ENCODE data around the gene TLE4. TPM values are rescaled to one million over a fixed set of nuclear protein-coding genes. Genes with fewer than 3 reads are reported as not detected.
A peak's percentile ranks its signal among the peaks of the same experiment; 100 is the strongest.

TLE4 gene
- total RNA-seq, 8 experiments from 2014 or later: 30.1 to 93.9 (median 56.2) TPM

DNA sequence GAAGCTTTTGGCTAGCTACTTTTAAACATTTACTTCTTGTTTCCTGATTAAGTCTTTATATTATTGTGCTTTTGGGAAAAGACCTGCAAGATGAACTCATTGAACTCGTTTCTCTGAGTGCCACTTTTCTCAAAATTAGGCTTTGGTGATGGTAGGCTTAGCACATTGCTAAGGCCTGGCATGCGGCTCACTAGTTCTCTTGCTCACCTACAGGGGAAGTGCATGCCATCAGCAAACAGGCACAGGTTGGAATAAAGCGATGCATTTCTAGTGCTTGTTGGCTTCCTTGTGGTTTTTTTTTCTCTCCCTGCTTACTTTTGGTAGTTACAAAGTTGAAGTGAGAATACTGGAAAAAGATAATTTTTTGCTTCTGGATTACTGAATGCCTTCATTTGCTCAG lies 41.4 kb downstream of the TLE4 start:
- no peak for ATAC-seq (replicated peaks in 6 of 8)

GRCh38 chr9:79615038-79615437 lies 43.3 kb downstream of the TLE4 start:
- H3K4me3 ChIP-seq: no peak overlapping the region
- no peak for ATAC-seq (replicated peaks in 6 of 8)
- in situ Hi-C loops (cut with MboI; ENCODE audit: low pct_unique_long_range_greater_than_20kb in 2 of 9, low sequenced_read_pairs in 9 of 9, unreplicated experiment in 9 of 9): no loop called here
- no peak overlapping the region for H3K27ac ChIP-seq
- H3K4me1 ChIP-seq (replicated peaks in 1 of 2): peaks cover 36 to 37% of the 10 kb centered on the region in 2 donors
- WGBS, 10 experiments: 60 to 100% (median 89%) methylated on average over 1 to 5 of the region's 5 CpGs

More for the DNA sequence above, 41.4 kb downstream of the TLE4 start:
- in situ Hi-C loops (cut with MboI; ENCODE audit: low pct_unique_long_range_greater_than_20kb in 2 of 9, low sequenced_read_pairs in 9 of 9, unreplicated experiment in 9 of 9): no loop called here
- Histone ChIP-seq H3K27ac (no peak overlapping the region), H3K4me3 (no peak overlapping the region), H3K4me1 (replicated peaks in 1 of 2) (peaks cover 40 to 44% of the 10 kb centered on the region in 2 donors)
- WGBS, 10 experiments: 86 to 100% (median 100%) methylated on average over 1 to 3 of the region's 3 CpGs; no CpG with 5 or more reads in 3 of the 10 experiments

DNA sequence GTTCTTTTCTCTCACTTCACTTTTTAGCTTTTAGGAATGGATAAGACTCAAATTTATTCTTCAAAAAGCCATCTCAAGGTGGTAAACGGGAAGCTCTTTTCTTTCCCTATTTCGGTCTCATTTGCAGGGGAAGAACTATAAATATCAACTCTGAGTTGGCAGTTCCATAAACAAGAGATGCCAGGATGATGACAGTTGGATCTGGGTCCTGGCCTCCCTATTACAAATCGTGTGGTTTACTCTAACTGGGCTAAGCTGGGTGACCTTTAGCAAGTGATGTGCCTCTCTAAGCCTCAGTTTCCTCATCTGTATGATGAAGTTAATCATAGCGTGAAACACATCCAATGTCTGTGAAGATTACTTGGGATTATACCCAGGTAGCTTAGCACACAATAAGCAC lies 44.2 kb downstream of the TLE4 start:
- Histone ChIP-seq H3K4me1 (replicated peaks in 1 of 2) (peaks cover 29 to 34% of the 10 kb centered on the region in 2 donors), H3K4me3 (no peak overlapping the region), H3K27ac (no peak overlapping the region)
- 0 to 100% (median 96%) methylated on average over 1 to 4 of the region's 4 CpGs; no CpG with 5 or more reads in 1 of the 10 experiments for WGBS, 10 experiments
- in situ Hi-C loops (cut with MboI; ENCODE audit: low pct_unique_long_range_greater_than_20kb in 2 of 9, low sequenced_read_pairs in 9 of 9, unreplicated experiment in 9 of 9): no loop called here
- ATAC-seq (replicated peaks in 6 of 8): no peak

DNA sequence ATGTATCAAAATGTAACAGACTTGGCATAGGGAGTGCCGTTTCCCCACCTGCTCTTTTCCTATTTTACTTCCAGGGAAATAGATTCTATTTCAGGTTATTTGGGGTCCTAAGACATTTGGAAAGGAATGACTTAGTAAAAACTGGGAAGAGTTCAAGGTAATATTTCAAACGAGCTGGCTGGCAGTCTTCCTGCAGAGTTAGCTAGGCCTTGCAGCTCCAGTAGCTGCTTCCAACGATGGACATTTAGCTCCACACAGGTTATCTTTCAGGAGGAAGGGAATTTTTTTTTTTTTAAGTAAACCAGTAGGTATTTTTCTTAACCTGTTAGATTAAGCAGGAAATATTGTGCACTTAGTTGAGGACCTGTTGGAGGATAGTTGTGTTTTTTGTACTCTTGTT lies 45.2 kb downstream of the TLE4 start:
- 43 to 100% (median 88%) methylated on average over 1 to 3 of the region's 3 CpGs; no CpG with 5 or more reads in 2 of the 10 experiments for WGBS, 10 experiments
- peaks cover 19 to 27% of the 10 kb centered on the region in 2 donors for H3K4me1 ChIP-seq (replicated peaks in 1 of 2)
- H3K27ac ChIP-seq: no peak overlapping the region
- H3K4me3 ChIP-seq: no peak overlapping the region
- in situ Hi-C loops (cut with MboI; ENCODE audit: low pct_unique_long_range_greater_than_20kb in 2 of 9, low sequenced_read_pairs in 9 of 9, unreplicated experiment in 9 of 9): no loop called here
- no peak for ATAC-seq (replicated peaks in 6 of 8)

DNA sequence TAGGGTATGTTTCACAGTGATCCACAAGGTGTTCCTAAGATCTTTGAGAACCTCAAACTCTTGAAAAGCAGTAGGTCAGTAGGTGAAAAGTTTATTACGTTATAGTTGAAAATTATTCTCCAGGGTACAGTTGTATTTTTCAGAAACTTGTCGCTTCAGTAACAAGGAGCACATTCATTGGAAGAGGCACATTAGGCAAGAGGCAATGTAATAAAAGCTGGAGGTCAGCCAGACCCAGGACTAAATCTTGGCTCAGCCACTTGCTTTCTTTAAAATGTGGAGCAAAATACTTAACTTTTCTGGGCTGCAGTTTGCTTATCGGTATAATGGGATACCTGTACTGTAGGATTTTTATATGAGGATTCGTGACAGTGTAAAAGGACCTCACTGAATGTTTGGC lies 45.6 kb downstream of the TLE4 start:
- no peak overlapping the region for H3K4me3 ChIP-seq
- in situ Hi-C loops (cut with MboI; ENCODE audit: low pct_unique_long_range_greater_than_20kb in 2 of 9, low sequenced_read_pairs in 9 of 9, unreplicated experiment in 9 of 9): no loop called here
- 50 to 100% (median 88%) methylated on average over 2 to 4 of the region's 4 CpGs for WGBS, 10 experiments
- no peak for ATAC-seq (replicated peaks in 6 of 8)
- H3K4me1 ChIP-seq (replicated peaks in 1 of 2): peaks cover 15 to 22% of the 10 kb centered on the region in 2 donors
- no peak overlapping the region for H3K27ac ChIP-seq

- no peak overlapping the region for H3K27ac ChIP-seq
- H3K4me3 ChIP-seq: no peak overlapping the region
- H3K4me1 ChIP-seq (replicated peaks in 1 of 2): peaks cover 12 to 14% of the 10 kb centered on the region in 2 donors
- in situ Hi-C loops (cut with MboI; ENCODE audit: low pct_unique_long_range_greater_than_20kb in 2 of 9, low sequenced_read_pairs in 9 of 9, unreplicated experiment in 9 of 9): no loop called here
- no peak for ATAC-seq (replicated peaks in 6 of 8)
These were observed 48.2 kb downstream of the TLE4 start for GRCh38 chr9:79619930-79620329.

DNA sequence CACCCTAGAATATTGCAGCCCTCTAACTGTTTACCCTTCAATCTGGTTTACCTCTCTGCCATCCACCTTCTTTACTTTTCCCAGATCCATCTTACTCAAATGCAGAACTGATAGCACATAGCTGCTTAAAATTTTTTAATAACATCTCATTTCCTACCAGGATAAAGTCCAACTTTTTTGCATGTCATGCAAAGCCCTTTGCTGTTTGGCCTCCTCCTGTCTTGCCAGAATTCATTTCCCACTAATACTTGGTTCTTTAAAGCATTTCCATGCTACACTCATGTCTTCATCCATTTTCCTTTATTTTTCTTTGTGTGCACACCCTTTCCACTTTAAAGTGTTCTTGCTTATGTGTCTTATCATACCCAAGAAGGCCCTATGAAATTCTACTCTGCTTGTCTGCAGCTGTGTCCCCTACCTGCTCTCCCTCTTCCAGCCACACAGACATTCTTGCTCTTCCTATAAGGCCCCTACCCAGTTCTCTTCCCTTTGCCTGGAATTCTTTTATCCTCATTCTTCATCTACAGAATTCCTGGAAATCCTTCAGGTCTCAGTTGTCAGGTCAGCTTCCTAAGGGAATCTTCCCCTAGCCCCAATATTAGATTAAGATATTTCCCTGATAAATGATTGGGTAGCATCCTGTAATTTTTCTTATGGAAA lies 50.3 kb downstream of the TLE4 start:
- Histone ChIP-seq H3K4me3 (no peak overlapping the region), H3K27ac (no peak overlapping the region), H3K4me1 (replicated peaks in 1 of 2) (peaks cover 7 to 10% of the 10 kb centered on the region in 2 donors)
- no peak for ATAC-seq (replicated peaks in 6 of 8)
- in situ Hi-C loops (cut with MboI; ENCODE audit: low pct_unique_long_range_greater_than_20kb in 2 of 9, low sequenced_read_pairs in 9 of 9, unreplicated experiment in 9 of 9): no loop called here

DNA sequence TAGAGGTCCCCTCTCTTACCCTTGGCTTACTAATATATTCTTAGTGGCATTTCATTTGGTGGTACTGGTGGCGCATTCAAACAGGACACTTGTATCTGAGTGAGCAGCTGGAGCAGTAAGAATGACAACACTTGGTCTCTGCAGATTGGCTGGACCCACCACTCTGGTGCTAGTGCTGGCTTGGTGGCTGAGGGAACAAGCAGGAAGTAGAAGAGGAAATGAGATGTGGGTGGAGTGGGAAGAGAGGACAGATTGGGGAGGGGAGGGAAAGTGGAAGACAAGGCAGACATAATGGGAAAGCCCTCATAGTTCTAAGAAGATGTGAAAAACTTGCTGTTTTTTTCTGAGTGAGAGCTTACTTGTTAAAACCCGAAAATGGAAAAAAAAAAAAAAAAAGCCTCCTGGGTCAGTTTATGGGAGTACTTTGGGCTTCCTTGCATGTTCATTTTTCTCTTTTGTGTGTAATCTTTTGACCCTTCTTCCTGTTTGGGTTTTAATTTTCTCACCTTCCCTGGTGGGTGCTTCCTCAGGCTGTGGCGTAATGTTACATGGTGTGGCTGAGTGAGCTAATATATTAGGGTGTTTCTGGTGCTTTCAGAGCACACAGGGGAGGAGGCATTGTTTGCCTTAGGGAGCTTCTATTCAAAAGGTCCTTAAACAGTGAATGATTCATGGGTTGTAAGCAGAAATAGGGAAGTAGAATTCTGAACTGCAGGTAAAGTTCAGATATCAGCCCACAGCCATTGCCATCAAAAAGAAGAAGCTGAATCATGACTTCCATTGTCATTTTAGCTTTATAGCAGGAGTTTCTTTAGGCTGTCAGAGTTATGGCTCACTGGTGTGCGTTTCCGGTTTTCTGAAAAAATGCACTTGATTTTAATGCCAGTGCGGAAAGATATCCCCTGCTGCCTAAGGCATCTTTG lies 52.3 kb downstream of the TLE4 start:
- peaks cover 23 to 25% of the 10 kb centered on the region in 2 donors for H3K4me1 ChIP-seq (replicated peaks in 1 of 2)
- peak; percentile 58 to 97 (median 76) for ATAC-seq (replicated peaks in 6 of 8)
- in situ Hi-C loops (cut with MboI; ENCODE audit: low pct_unique_long_range_greater_than_20kb in 2 of 9, low sequenced_read_pairs in 9 of 9, unreplicated experiment in 9 of 9): no loop called here
- WGBS, 10 experiments: 45 to 100% (median 85%) methylated on average over 1 to 5 of the region's 6 CpGs
- H3K4me3 ChIP-seq: no peak overlapping the region
- H3K27ac ChIP-seq: no peak overlapping the region

- WGBS, 10 experiments: 89 to 100% (median 100%) methylated on average over 1 to 2 of the region's 2 CpGs; no CpG with 5 or more reads in 2 of the 10 experiments
- ATAC-seq (replicated peaks in 6 of 8): no peak
- peaks cover 58 to 61% of the 10 kb centered on the region in 2 donors for H3K4me1 ChIP-seq (replicated peaks in 1 of 2)
- H3K27ac ChIP-seq: no peak overlapping the region
- H3K4me3 ChIP-seq: no peak overlapping the region
- in situ Hi-C loops (cut with MboI; ENCODE audit: low pct_unique_long_range_greater_than_20kb in 2 of 9, low sequenced_read_pairs in 9 of 9, unreplicated experiment in 9 of 9): no loop called here
These were observed 58.0 kb downstream of the TLE4 start for GRCh38 chr9:79629721-79630120.

GRCh38 chr9:79630521-79631403 lies 59.0 kb downstream of the TLE4 start:
- H3K4me1 ChIP-seq (replicated peaks in 1 of 2): peaks cover 58 to 63% of the 10 kb centered on the region in 2 donors
- WGBS, 10 experiments: 42 to 93% (median 81%) methylated on average over 2 to 5 of the region's 5 CpGs
- in situ Hi-C loops (cut with MboI; ENCODE audit: low pct_unique_long_range_greater_than_20kb in 2 of 9, low sequenced_read_pairs in 9 of 9, unreplicated experiment in 9 of 9): no loop called here
- no peak overlapping the region for H3K4me3 ChIP-seq
- peak in 4 of 8 experiments; percentile 23 to 69 (median 54) for ATAC-seq (replicated peaks in 6 of 8)
- H3K27ac ChIP-seq: no peak overlapping the region

- peaks cover 67 to 73% of the 10 kb centered on the region in 2 donors for H3K4me1 ChIP-seq (replicated peaks in 1 of 2)
- in situ Hi-C loops (cut with MboI; ENCODE audit: low pct_unique_long_range_greater_than_20kb in 2 of 9, low sequenced_read_pairs in 9 of 9, unreplicated experiment in 9 of 9): no loop called here
- 83 to 100% (median 90%) methylated on average over 1 to 4 of the region's 5 CpGs; no CpG with 5 or more reads in 3 of the 10 experiments for WGBS, 10 experiments
These were observed 60.3 kb downstream of the TLE4 start for GRCh38 chr9:79632060-79632459.

GRCh38 chr9:79632705-79633104 lies 60.9 kb downstream of the TLE4 start:
- in situ Hi-C loops (cut with MboI; ENCODE audit: low pct_unique_long_range_greater_than_20kb in 2 of 9, low sequenced_read_pairs in 9 of 9, unreplicated experiment in 9 of 9): no loop called here
- WGBS, 10 experiments: 0 to 100% (median 50%) methylated on average over 1 of the region's 1 CpG; no CpG with 5 or more reads in 3 of the 10 experiments
- peak in 5 of 8 experiments; percentile 45 to 69 (median 55) for ATAC-seq (replicated peaks in 6 of 8)
- Histone ChIP-seq H3K4me1 (replicated peaks in 1 of 2) (peaks cover 70 to 77% of the 10 kb centered on the region in 2 donors), H3K4me3 (no peak overlapping the region), H3K27ac (no peak overlapping the region)

More at GRCh38 chr9:79632060-79632459, 60.3 kb downstream of the TLE4 start:
- H3K4me3 ChIP-seq: no peak overlapping the region
- no peak overlapping the region for H3K27ac ChIP-seq
- ATAC-seq (replicated peaks in 6 of 8): peak in 3 of 8 experiments; percentile 13 to 38 (median 27)
